ENCODE results near the gene CILP2.

DNA sequence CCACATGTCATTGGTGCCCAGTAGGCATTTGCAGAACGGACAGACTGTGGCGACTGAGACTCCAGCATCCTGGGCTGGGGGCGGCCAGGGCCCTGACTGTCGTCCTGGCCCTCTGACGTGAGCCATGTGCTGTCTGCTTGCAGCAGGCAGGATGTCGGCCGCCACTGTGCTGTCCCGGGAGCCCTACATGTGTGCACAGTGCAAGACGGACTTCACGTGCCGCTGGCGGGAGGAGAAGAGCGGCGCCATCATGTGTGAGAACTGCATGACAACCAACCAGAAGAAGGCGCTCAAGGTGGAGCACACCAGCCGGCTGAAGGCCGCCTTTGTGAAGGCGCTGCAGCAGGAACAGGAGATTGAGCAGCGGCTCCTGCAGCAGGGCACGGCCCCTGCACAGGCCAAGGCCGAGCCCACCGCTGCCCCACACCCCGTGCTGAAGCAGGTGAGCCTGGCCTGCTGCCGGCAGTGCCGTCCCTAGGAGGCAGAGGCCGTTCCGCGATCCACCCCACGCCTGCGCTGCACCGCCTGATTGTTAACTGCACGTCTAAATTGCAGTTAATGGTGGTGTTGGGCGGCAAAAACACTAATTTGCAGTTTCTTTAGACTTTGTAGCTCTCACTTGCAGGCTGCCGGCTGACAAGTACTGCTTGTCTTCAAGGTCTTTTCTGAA, 37.0 kb upstream of the CILP2 start:
- TF ChIP-seq EZH2 (IDR thresholded peaks at IDR 0.05; ENCODE audit: borderline replicate concordance, low read depth, low read length, poor library complexity, severe bottlenecking), result no peak
- TF ChIP-seq, protein P1, sequence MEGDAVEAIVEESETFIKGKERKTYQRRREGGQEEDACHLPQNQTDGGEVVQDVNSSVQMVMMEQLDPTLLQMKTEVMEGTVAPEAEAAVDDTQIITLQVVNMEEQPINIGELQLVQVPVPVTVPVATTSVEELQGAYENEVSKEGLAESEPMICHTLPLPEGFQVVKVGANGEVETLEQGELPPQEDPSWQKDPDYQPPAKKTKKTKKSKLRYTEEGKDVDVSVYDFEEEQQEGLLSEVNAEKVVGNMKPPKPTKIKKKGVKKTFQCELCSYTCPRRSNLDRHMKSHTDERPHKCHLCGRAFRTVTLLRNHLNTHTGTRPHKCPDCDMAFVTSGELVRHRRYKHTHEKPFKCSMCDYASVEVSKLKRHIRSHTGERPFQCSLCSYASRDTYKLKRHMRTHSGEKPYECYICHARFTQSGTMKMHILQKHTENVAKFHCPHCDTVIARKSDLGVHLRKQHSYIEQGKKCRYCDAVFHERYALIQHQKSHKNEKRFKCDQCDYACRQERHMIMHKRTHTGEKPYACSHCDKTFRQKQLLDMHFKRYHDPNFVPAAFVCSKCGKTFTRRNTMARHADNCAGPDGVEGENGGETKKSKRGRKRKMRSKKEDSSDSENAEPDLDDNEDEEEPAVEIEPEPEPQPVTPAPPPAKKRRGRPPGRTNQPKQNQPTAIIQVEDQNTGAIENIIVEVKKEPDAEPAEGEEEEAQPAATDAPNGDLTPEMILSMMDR (conservative IDR thresholded peaks at IDR 0.05; ENCODE audit: low read depth, low read length), result no peak
